ENCODE data around the gene ERGIC3.

The ERGIC3 gene

DNA sequence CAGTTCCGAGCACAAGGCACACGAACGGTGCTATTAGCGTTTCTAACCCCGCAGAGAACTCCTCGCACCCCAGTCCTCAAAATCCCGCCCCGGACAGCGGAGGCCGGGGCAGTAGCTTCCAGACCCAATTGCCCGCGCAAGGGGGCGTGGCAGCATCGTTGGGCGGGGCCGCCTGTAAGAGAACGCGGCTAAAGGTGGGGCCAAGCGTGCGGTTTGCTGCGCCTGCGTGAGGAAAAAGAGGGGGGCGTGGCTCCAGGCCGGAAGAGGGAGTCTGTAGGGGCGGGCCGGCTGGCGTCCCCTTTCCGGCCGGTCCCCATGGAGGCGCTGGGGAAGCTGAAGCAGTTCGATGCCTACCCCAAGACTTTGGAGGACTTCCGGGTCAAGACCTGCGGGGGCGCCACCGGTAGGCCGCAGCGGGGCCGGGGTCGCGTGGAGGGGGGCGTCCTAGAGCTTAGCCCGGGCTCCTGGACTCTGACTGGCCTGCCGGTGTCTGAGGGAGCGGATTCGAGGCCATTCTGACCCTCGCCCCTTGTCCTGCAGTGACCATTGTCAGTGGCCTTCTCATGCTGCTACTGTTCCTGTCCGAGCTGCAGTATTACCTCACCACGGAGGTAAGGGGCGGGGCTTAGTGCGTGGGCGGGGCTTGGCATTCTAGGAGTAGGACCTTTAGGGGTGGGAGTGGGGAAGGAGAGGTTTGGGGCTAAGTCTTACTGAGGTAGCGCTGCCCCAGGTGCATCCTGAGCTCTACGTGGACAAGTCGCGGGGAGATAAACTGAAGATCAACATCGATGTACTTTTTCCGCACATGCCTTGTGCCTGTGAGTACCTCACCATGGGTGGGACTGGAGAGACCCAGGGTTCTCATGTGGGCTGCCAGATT is at the start of gene ERGIC3:
Gene ERGIC3 (plus strand): TSS at position 296 of the 880 bp plus-strand sequence. CDS start 20 bp downstream, at position 316.
- Histone ChIP-seq H3K27me3 (ENCODE audit: control insufficient read depth in 1 of 2, insufficient read depth in 2 of 2, low read length in 2 of 2) (no peaks in the 10 kb centered on the region), H3K4me1 (ENCODE audit: control insufficient read depth in 1 of 2, insufficient read depth in 2 of 2, low read length in 2 of 2) (peaks cover 10 to 15% of the 10 kb centered on the region in 2 donors), H3K9me3 (ENCODE audit: control insufficient read depth in 1 of 2, low read length in 2 of 2) (no peaks in the 10 kb centered on the region), H3K36me3 (ENCODE audit: control insufficient read depth in 1 of 2, insufficient read depth in 2 of 2, low read length in 2 of 2) (peaks cover 5 to 10% of the 10 kb centered on the region in 2 donors), H3K27ac (ENCODE audit: low read depth, low read length) (peak within 1 kb of the TSS; percentile 70), H3K4me3 (ENCODE audit: low read depth in 1 of 2, low read length in 2 of 2) (peak within 1 kb of the TSS; percentile 84 to 91), H3K9ac (ENCODE audit: low read depth in 1 of 2, low read length in 2 of 2) (peak within 1 kb of the TSS; percentile 68 to 79)

DNA sequence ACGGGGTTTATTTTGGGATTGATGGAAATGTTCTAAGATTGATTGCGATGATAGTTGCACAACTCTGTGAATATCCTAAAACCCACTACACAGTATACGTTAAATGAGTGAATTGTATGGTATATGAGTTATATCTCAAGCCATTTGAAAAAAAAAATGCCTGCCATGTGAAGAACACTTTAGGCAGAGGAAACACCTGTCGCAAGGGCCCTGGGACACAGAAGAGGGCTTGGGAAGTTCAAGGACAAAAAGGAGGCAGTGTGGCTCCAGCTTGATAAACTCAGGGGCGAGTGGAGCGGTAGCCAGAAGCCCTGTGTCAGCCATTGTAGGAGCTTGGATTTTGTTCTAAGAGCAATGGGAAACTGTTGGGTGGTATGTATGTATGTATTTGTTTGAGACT is 49.5 kb upstream of the ERGIC3 start:
- Histone ChIP-seq H3K9ac (ENCODE audit: low read depth in 1 of 2, low read length in 2 of 2) (no peak overlapping the region), H3K4me1 (ENCODE audit: control insufficient read depth in 1 of 2, insufficient read depth in 2 of 2, low read length in 2 of 2) (peaks cover 6 to 8% of the 10 kb centered on the region in 2 donors), H3K27me3 (ENCODE audit: control insufficient read depth in 1 of 2, insufficient read depth in 2 of 2, low read length in 2 of 2) (no peaks in the 10 kb centered on the region), H3K9me3 (ENCODE audit: control insufficient read depth in 1 of 2, low read length in 2 of 2) (no peaks in the 10 kb centered on the region), H3K36me3 (ENCODE audit: control insufficient read depth in 1 of 2, insufficient read depth in 2 of 2, low read length in 2 of 2) (peaks cover 32 to 75% of the 10 kb centered on the region in 2 donors), H3K4me3 (ENCODE audit: low read depth in 1 of 2, low read length in 2 of 2) (no peak overlapping the region), H3K27ac (ENCODE audit: low read depth, low read length) (no peak overlapping the region)

DNA sequence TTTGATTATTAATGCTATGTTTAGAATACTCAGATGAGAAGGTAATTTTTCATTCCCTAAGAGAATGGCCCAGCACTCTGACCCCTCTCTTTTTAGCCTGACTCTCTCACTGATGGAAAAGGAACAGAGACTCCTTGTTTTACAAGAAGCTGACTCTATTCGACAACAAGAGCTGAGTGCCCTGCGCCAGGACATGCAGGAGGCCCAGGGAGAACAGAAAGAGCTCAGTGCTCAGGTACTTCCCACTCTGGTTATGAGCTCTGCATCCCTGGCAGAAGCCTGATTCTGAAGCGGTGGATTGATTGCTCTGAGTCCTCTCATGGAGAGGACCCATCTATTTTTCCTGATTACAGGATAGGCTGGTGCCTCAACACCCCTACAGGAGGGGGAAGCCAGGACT is 45.4 kb upstream of the ERGIC3 start:
- Histone ChIP-seq H3K9me3 (ENCODE audit: control insufficient read depth in 1 of 2, low read length in 2 of 2) (no peaks in the 10 kb centered on the region), H3K36me3 (ENCODE audit: control insufficient read depth in 1 of 2, insufficient read depth in 2 of 2, low read length in 2 of 2) (peaks cover 48 to 82% of the 10 kb centered on the region in 2 donors), H3K4me3 (ENCODE audit: low read depth in 1 of 2, low read length in 2 of 2) (no peak overlapping the region), H3K4me1 (ENCODE audit: control insufficient read depth in 1 of 2, insufficient read depth in 2 of 2, low read length in 2 of 2) (peaks cover 6 to 8% of the 10 kb centered on the region in 2 donors), H3K9ac (ENCODE audit: low read depth in 1 of 2, low read length in 2 of 2) (no peak overlapping the region), H3K27me3 (ENCODE audit: control insufficient read depth in 1 of 2, insufficient read depth in 2 of 2, low read length in 2 of 2) (no peaks in the 10 kb centered on the region), H3K27ac (ENCODE audit: low read depth, low read length) (no peak overlapping the region)

GRCh38 chr20:35497320-35497719 is 44.6 kb upstream of the ERGIC3 start:
- Histone ChIP-seq H3K4me1 (ENCODE audit: control insufficient read depth in 1 of 2, insufficient read depth in 2 of 2, low read length in 2 of 2) (peaks cover under 1 to 3% of the 10 kb centered on the region in 2 donors), H3K36me3 (ENCODE audit: control insufficient read depth in 1 of 2, insufficient read depth in 2 of 2, low read length in 2 of 2) (peaks cover 51 to 90% of the 10 kb centered on the region in 2 donors), H3K27ac (ENCODE audit: low read depth, low read length) (no peak overlapping the region), H3K27me3 (ENCODE audit: control insufficient read depth in 1 of 2, insufficient read depth in 2 of 2, low read length in 2 of 2) (no peaks in the 10 kb centered on the region), H3K4me3 (ENCODE audit: low read depth in 1 of 2, low read length in 2 of 2) (no peak overlapping the region), H3K9me3 (ENCODE audit: control insufficient read depth in 1 of 2, low read length in 2 of 2) (no peaks in the 10 kb centered on the region), H3K9ac (ENCODE audit: low read depth in 1 of 2, low read length in 2 of 2) (no peak overlapping the region)

GRCh38 chr20:35497780-35498189 is 44.1 kb upstream of the ERGIC3 start:
- Histone ChIP-seq H3K9ac (ENCODE audit: low read depth in 1 of 2, low read length in 2 of 2) (no peak overlapping the region), H3K27me3 (ENCODE audit: control insufficient read depth in 1 of 2, insufficient read depth in 2 of 2, low read length in 2 of 2) (no peaks in the 10 kb centered on the region), H3K4me3 (ENCODE audit: low read depth in 1 of 2, low read length in 2 of 2) (no peak overlapping the region), H3K9me3 (ENCODE audit: control insufficient read depth in 1 of 2, low read length in 2 of 2) (no peaks in the 10 kb centered on the region), H3K36me3 (ENCODE audit: control insufficient read depth in 1 of 2, insufficient read depth in 2 of 2, low read length in 2 of 2) (peaks cover 55 to 94% of the 10 kb centered on the region in 2 donors), H3K27ac (ENCODE audit: low read depth, low read length) (no peak overlapping the region), H3K4me1 (ENCODE audit: control insufficient read depth in 1 of 2, insufficient read depth in 2 of 2, low read length in 2 of 2) (no peaks in the 10 kb centered on the region)

- Histone ChIP-seq H3K9ac (ENCODE audit: low read depth in 1 of 2, low read length in 2 of 2) (no peak overlapping the region), H3K27me3 (ENCODE audit: control insufficient read depth in 1 of 2, insufficient read depth in 2 of 2, low read length in 2 of 2) (no peaks in the 10 kb centered on the region), H3K4me1 (ENCODE audit: control insufficient read depth in 1 of 2, insufficient read depth in 2 of 2, low read length in 2 of 2) (no peaks in the 10 kb centered on the region), H3K4me3 (ENCODE audit: low read depth in 1 of 2, low read length in 2 of 2) (no peak overlapping the region), H3K36me3 (ENCODE audit: control insufficient read depth in 1 of 2, insufficient read depth in 2 of 2, low read length in 2 of 2) (peaks cover 58 to 96% of the 10 kb centered on the region in 2 donors), H3K9me3 (ENCODE audit: control insufficient read depth in 1 of 2, low read length in 2 of 2) (no peaks in the 10 kb centered on the region), H3K27ac (ENCODE audit: low read depth, low read length) (no peak overlapping the region)
Observed at GRCh38 chr20:35499271-35499670, 42.6 kb upstream of the ERGIC3 start.

GRCh38 chr20:35502352-35502751 is 39.5 kb upstream of the ERGIC3 start:
- Histone ChIP-seq H3K4me1 (ENCODE audit: control insufficient read depth in 1 of 2, insufficient read depth in 2 of 2, low read length in 2 of 2) (no peaks in the 10 kb centered on the region), H3K27ac (ENCODE audit: low read depth, low read length) (no peak overlapping the region), H3K9ac (ENCODE audit: low read depth in 1 of 2, low read length in 2 of 2) (no peak overlapping the region), H3K36me3 (ENCODE audit: control insufficient read depth in 1 of 2, insufficient read depth in 2 of 2, low read length in 2 of 2) (peaks cover 47 to 91% of the 10 kb centered on the region in 2 donors), H3K4me3 (ENCODE audit: low read depth in 1 of 2, low read length in 2 of 2) (no peak overlapping the region), H3K9me3 (ENCODE audit: control insufficient read depth in 1 of 2, low read length in 2 of 2) (no peaks in the 10 kb centered on the region), H3K27me3 (ENCODE audit: control insufficient read depth in 1 of 2, insufficient read depth in 2 of 2, low read length in 2 of 2) (no peaks in the 10 kb centered on the region)

DNA sequence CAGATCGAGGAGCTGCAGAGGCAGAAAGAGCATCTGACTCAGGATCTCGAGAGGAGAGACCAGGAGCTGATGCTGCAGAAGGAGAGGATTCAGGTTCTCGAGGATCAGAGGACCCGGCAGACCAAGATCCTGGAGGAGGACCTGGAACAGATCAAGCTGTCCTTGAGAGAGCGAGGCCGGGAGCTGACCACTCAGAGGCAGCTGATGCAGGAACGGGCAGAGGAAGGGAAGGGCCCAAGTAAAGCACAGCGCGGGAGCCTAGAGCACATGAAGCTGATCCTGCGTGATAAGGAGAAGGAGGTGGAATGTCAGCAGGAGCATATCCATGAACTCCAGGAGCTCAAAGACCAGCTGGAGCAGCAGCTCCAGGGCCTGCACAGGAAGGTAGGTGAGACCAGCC is 38.6 kb upstream of the ERGIC3 start:
- Histone ChIP-seq H3K36me3 (ENCODE audit: control insufficient read depth in 1 of 2, insufficient read depth in 2 of 2, low read length in 2 of 2) (peaks cover 44 to 90% of the 10 kb centered on the region in 2 donors), H3K4me1 (ENCODE audit: control insufficient read depth in 1 of 2, insufficient read depth in 2 of 2, low read length in 2 of 2) (no peaks in the 10 kb centered on the region), H3K4me3 (ENCODE audit: low read depth in 1 of 2, low read length in 2 of 2) (no peak overlapping the region), H3K9ac (ENCODE audit: low read depth in 1 of 2, low read length in 2 of 2) (no peak overlapping the region), H3K27ac (ENCODE audit: low read depth, low read length) (no peak overlapping the region), H3K27me3 (ENCODE audit: control insufficient read depth in 1 of 2, insufficient read depth in 2 of 2, low read length in 2 of 2) (no peaks in the 10 kb centered on the region), H3K9me3 (ENCODE audit: control insufficient read depth in 1 of 2, low read length in 2 of 2) (no peaks in the 10 kb centered on the region)

GRCh38 chr20:35503841-35504561 is 37.9 kb upstream of the ERGIC3 start:
- Histone ChIP-seq H3K4me1 (ENCODE audit: control insufficient read depth in 1 of 2, insufficient read depth in 2 of 2, low read length in 2 of 2) (no peaks in the 10 kb centered on the region), H3K9ac (ENCODE audit: low read depth in 1 of 2, low read length in 2 of 2) (no peak overlapping the region), H3K9me3 (ENCODE audit: control insufficient read depth in 1 of 2, low read length in 2 of 2) (no peaks in the 10 kb centered on the region), H3K27ac (ENCODE audit: low read depth, low read length) (no peak overlapping the region), H3K36me3 (ENCODE audit: control insufficient read depth in 1 of 2, insufficient read depth in 2 of 2, low read length in 2 of 2) (peaks cover 39 to 90% of the 10 kb centered on the region in 2 donors), H3K27me3 (ENCODE audit: control insufficient read depth in 1 of 2, insufficient read depth in 2 of 2, low read length in 2 of 2) (no peaks in the 10 kb centered on the region), H3K4me3 (ENCODE audit: low read depth in 1 of 2, low read length in 2 of 2) (no peak overlapping the region)

DNA sequence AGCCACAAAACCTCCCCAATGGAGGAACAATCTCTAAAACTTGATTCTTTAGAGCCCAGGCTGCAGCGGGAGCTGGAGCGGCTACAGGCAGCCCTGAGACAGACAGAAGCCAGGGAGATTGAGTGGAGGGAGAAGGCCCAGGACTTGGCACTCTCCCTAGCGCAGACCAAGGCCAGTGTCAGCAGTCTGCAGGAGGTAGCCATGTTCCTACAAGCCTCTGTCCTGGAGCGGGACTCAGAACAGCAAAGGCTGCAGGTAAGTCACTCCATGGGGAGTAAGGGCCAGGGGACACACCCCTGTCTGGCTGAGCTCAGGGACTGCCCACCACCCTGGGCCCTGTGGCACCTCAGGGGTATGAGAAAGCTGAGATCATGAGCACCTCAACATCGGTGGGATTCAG is 37.1 kb upstream of the ERGIC3 start:
- no peaks in the 10 kb centered on the region for H3K9me3 ChIP-seq (ENCODE audit: control insufficient read depth in 1 of 2, low read length in 2 of 2)
- no peaks in the 10 kb centered on the region for H3K4me1 ChIP-seq (ENCODE audit: control insufficient read depth in 1 of 2, insufficient read depth in 2 of 2, low read length in 2 of 2)
- H3K4me3 ChIP-seq (ENCODE audit: low read depth in 1 of 2, low read length in 2 of 2) = no peak overlapping the region
- H3K36me3 ChIP-seq (ENCODE audit: control insufficient read depth in 1 of 2, insufficient read depth in 2 of 2, low read length in 2 of 2) = peaks cover 34 to 90% of the 10 kb centered on the region in 2 donors
- H3K27ac ChIP-seq (ENCODE audit: low read depth, low read length) = no peak overlapping the region
- H3K27me3 ChIP-seq (ENCODE audit: control insufficient read depth in 1 of 2, insufficient read depth in 2 of 2, low read length in 2 of 2) = no peaks in the 10 kb centered on the region
- H3K9ac ChIP-seq (ENCODE audit: low read depth in 1 of 2, low read length in 2 of 2) = no peak overlapping the region
